ENCODE measurements around the gene WWC2. TPM values are rescaled to one million over a fixed set of nuclear protein-coding genes. Genes with fewer than 3 reads are reported as not detected.
"Not testable (repeated sequence)": the region's sequence is repeated elsewhere in the genome, so short reads cannot be mapped to it uniquely, and the experiment has no call there.

The WWC2 gene
- total and polyA plus RNA-seq, 7 donors, result 2.9 to 15.5 (median 7.8) TPM

DNA sequence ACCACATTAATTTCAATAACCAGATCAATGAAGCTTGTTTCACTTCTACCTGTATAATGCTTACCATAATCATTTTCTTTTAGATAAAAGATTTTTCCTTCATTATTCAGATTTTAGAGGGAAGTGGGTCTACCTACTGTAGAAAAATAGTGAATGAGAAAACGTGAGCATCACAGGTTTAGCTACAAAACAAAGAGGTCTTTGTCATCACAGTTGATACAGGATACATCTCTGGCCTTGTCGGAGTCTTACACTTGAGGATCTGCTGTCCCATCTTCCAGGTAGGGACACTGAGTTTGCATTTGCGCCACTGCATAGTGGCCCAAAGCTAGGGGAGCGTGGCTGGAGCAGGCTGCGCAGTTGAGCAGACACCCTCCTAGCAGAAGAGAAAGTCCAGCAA is 222.5 kb downstream of the WWC2 start:
- Histone ChIP-seq H3K36me3 (ENCODE audit: insufficient read depth in 1 of 2, low read depth in 1 of 2) (no peaks in the 10 kb centered on the region), H3K27me3 (ENCODE audit: insufficient read depth in 3 of 3, low read length in 2 of 3) (no peaks in the 10 kb centered on the region), H3K9me3 (no peaks in the 10 kb centered on the region), H3K4me3 (no peak overlapping the region), H3K4me1 (no peaks in the 10 kb centered on the region), H3K27ac (no peak overlapping the region)
- intact Hi-C loops (cut with DNase I), result no loop called here
- WGBS, 3 donors, result 93 to 97% (median 96%) methylated on average over 5 of the region's 5 CpGs
- no peak for ATAC-seq
- TF ChIP-seq, protein P1, sequence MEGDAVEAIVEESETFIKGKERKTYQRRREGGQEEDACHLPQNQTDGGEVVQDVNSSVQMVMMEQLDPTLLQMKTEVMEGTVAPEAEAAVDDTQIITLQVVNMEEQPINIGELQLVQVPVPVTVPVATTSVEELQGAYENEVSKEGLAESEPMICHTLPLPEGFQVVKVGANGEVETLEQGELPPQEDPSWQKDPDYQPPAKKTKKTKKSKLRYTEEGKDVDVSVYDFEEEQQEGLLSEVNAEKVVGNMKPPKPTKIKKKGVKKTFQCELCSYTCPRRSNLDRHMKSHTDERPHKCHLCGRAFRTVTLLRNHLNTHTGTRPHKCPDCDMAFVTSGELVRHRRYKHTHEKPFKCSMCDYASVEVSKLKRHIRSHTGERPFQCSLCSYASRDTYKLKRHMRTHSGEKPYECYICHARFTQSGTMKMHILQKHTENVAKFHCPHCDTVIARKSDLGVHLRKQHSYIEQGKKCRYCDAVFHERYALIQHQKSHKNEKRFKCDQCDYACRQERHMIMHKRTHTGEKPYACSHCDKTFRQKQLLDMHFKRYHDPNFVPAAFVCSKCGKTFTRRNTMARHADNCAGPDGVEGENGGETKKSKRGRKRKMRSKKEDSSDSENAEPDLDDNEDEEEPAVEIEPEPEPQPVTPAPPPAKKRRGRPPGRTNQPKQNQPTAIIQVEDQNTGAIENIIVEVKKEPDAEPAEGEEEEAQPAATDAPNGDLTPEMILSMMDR (IDR thresholded peaks at IDR 0.05), result no peak
- no peak for DNase-seq

DNA sequence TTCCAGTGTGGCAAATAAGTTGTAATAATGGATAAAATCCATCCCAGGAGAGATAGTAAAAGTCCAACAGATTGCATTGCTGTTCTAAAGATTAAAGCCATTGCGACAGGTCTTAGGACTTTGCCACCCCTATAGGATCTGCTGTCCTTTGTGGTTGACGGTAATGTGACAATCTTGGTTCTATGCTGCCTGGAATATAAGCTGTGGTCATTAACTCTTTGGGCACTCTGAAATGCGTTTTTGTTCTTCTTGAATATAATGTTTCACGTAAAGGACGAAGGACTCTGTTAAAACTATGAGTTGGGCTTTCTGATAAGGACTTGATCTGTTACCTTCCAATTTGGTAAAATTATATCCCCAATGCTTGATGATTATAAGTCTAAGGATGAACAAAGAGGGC is 223.3 kb downstream of the WWC2 start, which contains the start of gene CLDN24:
Gene CLDN24 (minus strand): TSS at position 101 of the 400 bp plus-strand sequence. CDS start 0 bp downstream, at position 101.
- no peaks in the 10 kb centered on the region for H3K9me3 ChIP-seq
- H3K36me3 ChIP-seq (ENCODE audit: insufficient read depth in 1 of 2, low read depth in 1 of 2), result no peaks in the 10 kb centered on the region
- no peaks in the 10 kb centered on the region for H3K27me3 ChIP-seq (ENCODE audit: insufficient read depth in 3 of 3, low read length in 2 of 3)
- no peak for DNase-seq
- 94 to 95% (median 94%) methylated on average over 5 of the region's 5 CpGs for WGBS, 3 donors
- TF ChIP-seq, protein P1 (IDR thresholded peaks at IDR 0.05), result no peak
- intact Hi-C loops (cut with DNase I), result no loop called here
- no peak within 1 kb of the TSS for H3K4me3 ChIP-seq
- no peak for ATAC-seq
- H3K4me1 ChIP-seq, result no peaks in the 10 kb centered on the region
- H3K27ac ChIP-seq, result no peak within 1 kb of the TSS

DNA sequence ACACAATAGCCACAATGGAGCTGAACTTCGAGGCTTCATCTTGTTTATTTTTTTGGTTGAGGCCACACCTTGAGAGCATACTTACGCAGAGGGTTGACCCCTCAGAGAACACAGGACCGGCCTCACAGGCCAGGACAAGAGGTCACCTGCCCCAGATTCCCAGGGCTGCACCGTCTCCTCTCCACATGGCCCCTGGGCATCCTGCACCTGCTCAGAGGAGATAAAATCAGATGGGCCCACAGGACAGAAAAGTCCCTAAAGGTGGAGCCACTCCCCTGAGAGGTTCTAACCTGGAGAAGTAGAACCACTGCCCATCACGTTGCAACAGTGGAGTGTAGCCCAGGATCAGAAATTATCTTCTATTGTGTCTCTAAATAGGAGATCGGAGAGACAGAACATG is 224.2 kb downstream of the WWC2 start:
- ATAC-seq, result no peak
- no peak for DNase-seq
- WGBS, 3 donors, result 90 to 93% (median 90%) methylated on average over 6 of the region's 6 CpGs
- intact Hi-C loops (cut with DNase I), result no loop called here
- H3K9me3 ChIP-seq, result no peaks in the 10 kb centered on the region
- no peaks in the 10 kb centered on the region for H3K4me1 ChIP-seq
- no peak overlapping the region for H3K4me3 ChIP-seq
- H3K36me3 ChIP-seq (ENCODE audit: insufficient read depth in 1 of 2, low read depth in 1 of 2), result no peaks in the 10 kb centered on the region
- no peak overlapping the region for H3K27ac ChIP-seq
- TF ChIP-seq, protein P1 (IDR thresholded peaks at IDR 0.05), result no peak
- H3K27me3 ChIP-seq (ENCODE audit: insufficient read depth in 3 of 3, low read length in 2 of 3), result no peaks in the 10 kb centered on the region

DNA sequence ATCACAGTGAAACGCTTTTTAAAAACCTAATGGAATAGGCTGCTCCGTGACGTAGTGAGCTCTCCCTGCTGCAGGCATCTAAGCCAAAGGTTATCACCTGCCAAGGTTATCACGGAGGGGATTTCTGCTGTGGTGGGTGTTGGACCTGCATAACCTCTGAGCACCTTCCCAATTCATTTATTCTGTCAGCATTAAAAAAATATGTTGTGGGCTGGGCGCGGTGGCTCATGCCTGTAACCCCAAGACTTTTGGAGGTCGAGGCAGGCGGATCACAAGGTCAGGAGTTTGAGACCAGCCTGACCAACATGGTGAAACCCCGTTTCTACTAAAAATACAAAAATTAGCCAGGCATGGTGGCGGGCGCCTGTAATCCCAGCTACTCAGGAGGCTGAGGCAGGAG is 225.0 kb downstream of the WWC2 start:
- H3K27me3 ChIP-seq (ENCODE audit: insufficient read depth in 3 of 3, low read length in 2 of 3); H3K4me3 ChIP-seq; H3K27ac ChIP-seq; intact Hi-C loops (cut with DNase I); DNase-seq; H3K4me1 ChIP-seq; H3K36me3 ChIP-seq (ENCODE audit: insufficient read depth in 1 of 2, low read depth in 1 of 2); H3K9me3 ChIP-seq; ATAC-seq: not testable (repeated sequence)
- WGBS, 3 donors, result 94% methylated on average over 11 of the region's 11 CpGs

DNA sequence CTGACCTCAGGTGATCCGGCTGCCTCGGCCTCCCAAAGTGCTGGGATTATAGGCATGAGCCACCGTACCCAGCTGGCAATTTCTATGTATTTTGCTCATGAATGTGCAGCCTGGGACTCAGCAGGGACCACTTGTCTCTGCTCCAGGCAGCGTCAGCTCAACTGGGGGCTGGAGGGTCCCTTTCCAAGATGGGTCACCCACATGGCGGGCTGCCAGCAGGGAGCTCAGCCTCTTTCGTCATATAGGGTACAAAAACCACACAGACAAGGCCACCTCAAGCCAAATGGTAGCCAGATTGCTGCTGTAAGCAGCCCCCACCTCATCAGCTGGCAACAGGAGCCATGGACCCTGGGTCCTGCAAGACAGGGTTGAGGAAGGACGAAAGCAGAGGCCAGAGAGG is 225.6 kb downstream of the WWC2 start:
- no peak for ATAC-seq
- TF ChIP-seq, protein P1 (IDR thresholded peaks at IDR 0.05), result no peak
- Histone ChIP-seq H3K9me3 (no peaks in the 10 kb centered on the region), H3K4me1 (no peaks in the 10 kb centered on the region), H3K36me3 (ENCODE audit: insufficient read depth in 1 of 2, low read depth in 1 of 2) (no peaks in the 10 kb centered on the region), H3K27me3 (ENCODE audit: insufficient read depth in 3 of 3, low read length in 2 of 3) (no peaks in the 10 kb centered on the region), H3K27ac (no peak overlapping the region), H3K4me3 (no peak overlapping the region)
- intact Hi-C loops (cut with DNase I), result no loop called here
- no peak for DNase-seq
- WGBS, 3 donors, result 84 to 93% (median 88%) methylated on average over 7 of the region's 7 CpGs

DNA sequence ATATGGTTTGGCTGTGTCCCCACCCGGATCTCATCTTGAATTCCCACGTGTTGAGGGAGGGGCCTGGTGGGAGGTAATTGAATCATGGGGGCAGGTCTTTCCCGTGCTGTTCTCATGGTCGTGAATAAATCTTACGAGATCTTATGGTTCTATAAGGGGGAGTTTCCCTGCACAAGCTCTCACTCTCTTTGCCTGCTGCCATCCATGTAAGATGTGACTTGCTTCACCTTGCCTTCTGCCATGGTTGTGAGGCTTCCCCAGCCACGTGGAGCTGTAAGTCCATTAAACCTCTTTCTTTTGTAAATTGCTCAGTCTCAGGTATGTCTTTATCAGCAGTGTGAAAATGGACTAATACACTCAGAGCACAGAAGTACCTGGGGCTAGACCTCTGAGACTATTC is 227.3 kb downstream of the WWC2 start:
- H3K4me3 ChIP-seq; H3K4me1 ChIP-seq; H3K27me3 ChIP-seq (ENCODE audit: insufficient read depth in 3 of 3, low read length in 2 of 3); intact Hi-C loops (cut with DNase I); H3K36me3 ChIP-seq (ENCODE audit: insufficient read depth in 1 of 2, low read depth in 1 of 2); ATAC-seq; H3K27ac ChIP-seq; DNase-seq; H3K9me3 ChIP-seq: not testable (repeated sequence)
- WGBS, 3 donors, result 85 to 91% (median 88%) methylated on average over 6 of the region's 6 CpGs

Measured in psoas muscle (tissue), 8 donors.